ENCODE measurements around the gene PBXIP1.

PBXIP1 gene

DNA sequence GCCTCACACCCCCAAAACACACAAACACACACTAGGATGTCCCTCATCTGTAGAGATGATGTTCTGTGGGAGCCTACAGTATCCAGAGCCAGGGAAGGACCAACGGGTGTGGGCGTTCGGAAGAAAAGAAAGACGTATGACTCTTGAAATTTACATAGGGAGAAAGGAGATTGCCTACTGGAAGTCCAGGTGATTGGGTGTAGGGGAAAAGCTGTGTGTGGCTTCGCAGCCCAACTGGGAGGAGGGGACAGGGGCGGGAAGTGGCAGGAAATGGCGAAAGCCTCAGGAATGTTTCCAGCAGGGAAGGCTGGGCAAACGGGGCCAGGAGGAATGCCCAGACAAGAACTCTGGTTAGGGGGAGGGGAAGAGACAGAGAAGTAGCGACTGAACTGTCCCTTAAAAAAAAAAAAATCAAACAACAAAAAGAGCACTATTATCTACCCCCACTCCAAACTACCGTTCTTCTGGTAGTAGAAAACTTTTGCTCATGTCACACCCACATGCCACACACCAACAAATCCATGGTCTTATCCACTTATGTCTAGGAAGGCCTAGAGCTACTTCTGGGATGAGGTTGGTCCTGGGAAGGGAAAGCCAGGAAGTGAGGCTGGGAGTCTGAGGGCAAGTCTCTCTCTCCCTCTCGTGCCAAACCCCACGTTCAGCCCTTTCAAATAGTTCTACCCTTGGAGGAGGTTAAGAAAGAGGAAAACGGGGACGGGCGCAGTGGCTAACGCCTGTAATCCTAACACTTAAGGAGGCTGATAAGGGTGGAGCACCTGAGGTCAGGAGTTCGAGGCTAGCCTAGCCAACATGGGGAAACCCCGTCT lies 16.8 kb upstream of the PBXIP1 start:
- no peak for DNase-seq (ENCODE audit: low read depth in 3 of 3)

DNA sequence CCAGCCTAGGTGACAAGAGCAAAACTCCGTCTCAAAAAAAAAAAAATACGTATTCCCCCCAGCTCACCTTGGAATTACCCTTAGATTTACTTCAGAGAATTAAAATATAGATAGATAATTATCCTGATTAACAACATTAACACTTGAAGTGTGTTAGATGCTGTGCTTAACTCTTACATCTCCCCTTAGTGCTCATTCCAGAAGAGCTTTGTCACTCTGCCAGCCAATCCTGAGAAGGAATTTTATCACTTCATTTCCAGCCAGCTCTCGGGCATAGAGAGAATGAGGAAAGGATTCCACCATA lies 16.3 kb upstream of the PBXIP1 start:
- DNase-seq (ENCODE audit: low read depth in 3 of 3), result no peak

DNA sequence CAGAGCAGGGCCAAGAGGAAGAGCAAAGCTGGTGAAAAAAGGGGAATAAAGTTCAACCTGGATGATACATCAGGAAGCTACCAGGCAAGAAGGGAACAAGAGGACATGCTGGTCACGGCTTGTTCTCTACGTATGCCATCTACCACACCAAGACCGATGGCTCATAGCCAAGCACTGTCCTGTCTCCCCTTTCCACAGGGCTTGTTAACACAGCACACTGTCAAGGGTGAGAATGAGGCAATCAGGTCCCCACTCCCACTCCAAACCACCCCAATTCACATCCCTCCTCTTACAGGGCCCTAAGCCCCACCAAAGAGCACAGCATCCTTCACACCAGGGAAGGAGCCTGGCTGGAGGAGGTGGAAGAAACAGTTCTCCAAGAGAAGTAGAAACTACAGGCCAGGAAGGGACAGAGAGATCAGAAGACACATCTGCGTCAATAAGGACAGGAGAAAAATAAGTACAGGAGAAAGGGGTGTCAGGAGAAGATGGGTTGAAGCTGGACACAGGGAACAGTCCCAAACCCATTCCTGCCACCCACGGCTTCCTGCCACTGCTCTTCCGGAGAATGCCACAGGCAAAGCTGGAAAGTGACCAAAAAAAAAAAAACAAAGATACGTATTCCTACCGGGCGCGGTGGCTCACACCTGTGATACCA lies 15.6 kb upstream of the PBXIP1 start:
- DNase-seq (ENCODE audit: low read depth in 3 of 3), result no peak

DNA sequence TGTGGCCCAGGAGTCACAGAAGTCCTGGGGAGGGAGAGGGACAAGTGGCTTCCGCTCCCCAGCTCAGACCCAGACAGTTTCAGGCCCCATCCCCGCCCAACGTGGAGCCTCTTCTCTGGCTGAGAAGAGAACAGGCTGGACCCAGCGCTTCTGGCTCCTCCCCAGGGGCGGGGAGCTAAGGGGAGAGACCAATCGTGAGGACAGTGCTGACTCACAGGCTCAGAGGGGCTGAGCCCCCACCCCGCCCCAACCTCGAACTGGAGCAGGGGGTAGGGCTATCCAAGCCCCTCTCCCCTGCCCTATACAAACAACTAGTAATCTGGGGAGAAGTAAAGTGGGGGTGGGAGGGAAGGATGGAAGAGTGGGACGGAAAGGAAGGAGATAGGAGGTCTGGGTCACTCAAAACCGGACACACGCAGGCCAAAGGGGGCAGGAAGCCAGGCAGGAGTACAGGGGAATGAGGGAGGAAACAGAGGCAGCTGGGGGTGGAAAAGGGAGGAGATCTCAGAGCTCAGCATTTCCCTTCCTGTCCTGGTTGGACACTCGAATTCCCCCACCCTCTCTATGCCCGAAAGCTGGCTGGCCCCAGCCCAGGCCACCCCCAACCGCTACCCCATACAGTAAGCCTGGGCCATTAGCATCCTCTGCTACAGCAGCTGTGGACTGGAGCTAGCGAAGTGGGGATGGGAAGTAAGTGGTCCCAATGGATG lies 14.9 kb upstream of the PBXIP1 start, which contains the start of gene SHC1:
SHC1 (minus strand) TSS at position 117 of the 710 bp plus-strand sequence. CDS start 221 bp downstream, outside the sequence.
- DNase-seq (ENCODE audit: low read depth in 3 of 3), result no peak

DNA sequence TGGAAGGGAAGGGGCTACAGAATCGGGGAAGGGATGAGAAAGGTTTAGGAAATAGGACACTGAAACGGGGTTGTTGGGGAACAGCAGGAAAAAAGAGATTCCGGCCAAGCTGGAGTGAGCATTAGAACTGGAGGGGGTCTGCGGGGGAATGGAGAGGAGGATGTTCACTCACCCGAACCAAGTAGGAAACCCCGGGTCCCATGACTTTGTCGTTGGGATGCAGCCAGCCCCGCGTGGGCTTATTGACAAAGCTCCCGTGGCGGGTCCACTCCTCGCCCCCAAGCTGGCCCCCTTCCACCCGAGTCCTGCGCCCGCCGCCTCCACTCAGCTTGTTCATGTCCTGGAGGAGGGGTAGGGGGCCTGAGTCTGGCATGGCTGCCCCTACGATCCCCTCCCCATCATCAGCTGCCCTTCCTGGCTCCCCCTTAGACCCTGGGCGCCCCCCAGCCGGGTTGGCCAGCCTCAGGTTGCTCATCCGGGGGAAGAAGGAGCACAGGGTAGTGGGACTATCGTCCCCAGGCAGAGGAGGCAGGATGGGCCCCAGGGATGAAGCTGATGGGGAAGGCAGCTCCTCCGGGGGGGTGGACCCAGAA lies 14.1 kb upstream of the PBXIP1 start:
- DNase-seq (ENCODE audit: low read depth in 3 of 3), result no peak

DNA sequence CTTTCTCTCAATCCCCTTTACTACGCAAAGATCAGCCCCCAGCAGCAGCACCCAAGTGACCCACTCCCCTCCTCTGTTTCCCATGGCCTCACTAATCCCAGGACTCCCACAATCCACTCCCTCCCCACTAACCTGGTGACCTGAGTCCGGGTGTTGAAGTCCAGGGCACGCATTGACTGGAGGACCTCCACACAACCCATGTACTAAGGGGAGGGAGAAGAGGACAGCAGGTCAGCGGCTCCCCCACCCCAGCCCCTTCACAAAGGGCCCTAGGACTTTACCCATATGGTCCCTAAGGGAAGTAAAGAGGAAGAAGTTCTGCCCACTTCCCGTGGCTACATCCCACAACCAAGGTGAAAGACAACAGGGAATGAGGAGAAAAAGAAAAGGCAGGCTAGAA lies 13.3 kb upstream of the PBXIP1 start:
- DNase-seq (ENCODE audit: low read depth in 3 of 3), result no peak

DNA sequence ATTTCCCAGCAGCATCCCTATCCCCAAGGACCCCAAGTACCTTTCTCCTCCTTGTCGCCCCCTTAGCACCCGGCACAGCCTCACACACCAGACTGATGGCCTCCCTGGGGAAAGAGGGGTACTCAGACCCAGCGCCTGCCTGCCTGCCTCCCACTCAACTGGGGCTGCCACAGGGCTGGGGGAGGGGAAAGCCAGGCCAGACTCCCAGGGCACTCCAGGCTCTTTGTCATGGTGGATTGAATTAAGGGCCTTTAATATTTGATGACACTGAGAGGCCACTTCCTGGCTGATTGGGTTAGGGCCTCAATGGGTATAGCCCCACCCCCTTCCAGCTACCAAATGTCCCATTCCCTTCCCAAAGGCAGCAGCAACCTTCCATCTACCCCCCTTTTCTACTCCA lies 12.8 kb upstream of the PBXIP1 start:
- DNase-seq (ENCODE audit: low read depth in 3 of 3), result no peak

DNA sequence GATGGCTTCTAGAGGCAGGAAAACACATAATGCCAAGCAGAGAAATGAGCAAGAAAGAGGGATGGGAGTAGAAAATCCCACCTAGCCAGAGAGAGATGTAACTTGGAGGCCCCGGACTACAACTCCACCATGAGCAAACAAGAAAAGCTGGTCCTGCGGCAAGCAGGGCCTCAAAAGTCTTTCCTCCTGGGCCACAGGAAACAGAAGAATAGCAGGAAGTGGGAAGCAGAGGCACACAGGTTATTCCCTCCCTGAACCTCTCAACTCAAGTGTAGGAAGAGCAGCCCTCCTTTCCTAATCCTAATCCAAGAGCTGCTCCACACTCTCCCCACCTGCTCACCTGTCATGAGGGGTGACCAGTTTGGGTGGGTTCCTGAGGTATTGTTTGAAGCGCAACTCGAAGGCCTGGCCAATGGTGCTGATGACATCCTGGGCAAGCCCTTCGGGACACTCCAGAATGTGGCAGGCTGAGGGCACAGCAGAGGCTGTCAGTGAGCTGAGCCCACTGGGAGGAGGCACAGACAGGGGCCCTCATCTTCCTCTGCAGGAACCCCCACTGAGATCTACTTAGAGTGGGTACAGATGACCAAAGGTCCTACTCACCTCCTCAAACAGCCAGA lies 11.5 kb upstream of the PBXIP1 start:
- no peak for DNase-seq (ENCODE audit: low read depth in 3 of 3)

DNA sequence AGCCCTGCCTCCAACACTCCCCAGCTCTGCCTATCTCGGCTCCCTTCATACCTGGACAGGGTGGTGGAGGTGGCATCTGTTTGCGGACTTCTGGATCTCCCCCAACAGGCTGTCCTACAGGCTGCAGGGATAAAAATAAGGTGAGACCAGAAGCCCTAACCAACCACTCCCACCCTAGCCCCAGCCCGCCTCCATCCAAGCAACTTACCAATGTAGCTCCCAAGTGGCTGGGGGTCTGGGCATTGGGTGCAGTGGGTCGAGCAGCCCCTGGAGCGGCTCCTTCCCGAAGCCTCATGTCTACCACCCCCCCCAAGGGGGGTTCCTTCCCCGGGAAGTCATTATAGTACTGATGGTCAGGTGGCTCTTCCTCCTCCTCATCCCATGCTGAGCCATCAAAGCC lies 10.2 kb upstream of the PBXIP1 start:
- no peak for DNase-seq (ENCODE audit: low read depth in 3 of 3)

DNA sequence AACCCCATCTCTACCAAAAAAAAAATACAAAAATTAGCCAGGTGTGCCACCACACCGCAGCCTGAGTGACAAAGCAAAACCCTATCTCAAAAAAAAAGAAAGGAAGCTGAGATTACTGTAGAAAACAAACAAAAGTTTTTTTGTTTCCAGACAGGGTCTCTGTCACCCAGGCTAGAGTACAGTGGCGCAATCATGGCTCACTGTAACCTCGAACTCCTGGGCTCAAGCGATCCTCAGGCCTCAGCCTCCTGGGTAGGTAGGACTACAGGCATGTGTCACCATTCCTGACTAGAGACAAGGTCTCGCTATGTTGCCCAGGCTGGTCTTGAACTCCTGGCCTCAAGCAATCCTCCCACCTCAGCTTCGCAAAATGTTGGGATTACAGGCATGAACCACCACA lies 8.5 kb upstream of the PBXIP1 start:
- no peak for DNase-seq (ENCODE audit: low read depth in 3 of 3)

DNA sequence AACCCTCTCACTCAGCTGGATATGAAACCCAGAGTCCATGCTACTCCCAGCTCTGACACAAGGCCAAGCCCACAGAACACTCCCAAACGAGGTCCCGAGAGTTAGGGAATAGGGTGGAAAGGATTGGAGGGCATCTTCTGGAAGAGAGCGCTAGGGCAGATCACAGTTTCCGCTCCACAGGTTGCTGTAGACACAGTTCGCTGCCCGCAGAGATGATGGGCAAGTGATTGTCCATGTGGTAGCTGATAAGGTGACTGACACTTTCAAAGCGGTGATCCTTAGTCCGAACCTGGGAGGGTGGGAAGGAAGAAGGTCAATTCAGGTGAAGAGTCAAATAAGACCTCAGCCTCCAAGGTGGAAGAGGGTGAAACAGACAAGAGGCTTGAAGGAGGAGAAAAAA lies 7.7 kb upstream of the PBXIP1 start:
- DNase-seq (ENCODE audit: low read depth in 3 of 3), result no peak

DNA sequence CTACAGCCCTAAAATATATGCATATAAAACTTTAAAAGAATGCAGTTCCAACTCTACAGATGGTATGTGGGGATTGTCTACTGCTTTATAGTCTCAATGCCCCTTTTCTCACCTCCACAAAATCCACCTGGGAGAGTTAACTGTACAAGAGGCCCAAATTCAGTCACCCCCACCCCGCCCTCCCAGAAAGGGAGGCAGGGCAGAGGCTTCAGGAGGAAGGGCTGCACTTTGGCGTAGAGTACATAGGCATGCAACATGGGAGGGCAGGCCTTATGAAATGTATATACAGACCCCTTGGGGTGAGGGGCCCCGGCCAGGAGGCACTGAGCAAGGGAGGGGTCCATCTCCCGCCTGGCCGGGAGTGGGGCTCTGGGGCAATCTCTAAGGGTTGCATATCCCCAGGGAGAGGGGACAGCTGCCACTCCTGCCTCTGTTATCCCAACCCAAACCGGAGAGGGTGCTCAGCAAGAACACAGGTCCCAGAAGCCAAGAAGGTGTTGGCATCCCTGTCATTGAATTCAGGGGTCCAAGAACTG lies 7.0 kb upstream of the PBXIP1 start:
- DNase-seq (ENCODE audit: low read depth in 3 of 3), result no peak

DNA sequence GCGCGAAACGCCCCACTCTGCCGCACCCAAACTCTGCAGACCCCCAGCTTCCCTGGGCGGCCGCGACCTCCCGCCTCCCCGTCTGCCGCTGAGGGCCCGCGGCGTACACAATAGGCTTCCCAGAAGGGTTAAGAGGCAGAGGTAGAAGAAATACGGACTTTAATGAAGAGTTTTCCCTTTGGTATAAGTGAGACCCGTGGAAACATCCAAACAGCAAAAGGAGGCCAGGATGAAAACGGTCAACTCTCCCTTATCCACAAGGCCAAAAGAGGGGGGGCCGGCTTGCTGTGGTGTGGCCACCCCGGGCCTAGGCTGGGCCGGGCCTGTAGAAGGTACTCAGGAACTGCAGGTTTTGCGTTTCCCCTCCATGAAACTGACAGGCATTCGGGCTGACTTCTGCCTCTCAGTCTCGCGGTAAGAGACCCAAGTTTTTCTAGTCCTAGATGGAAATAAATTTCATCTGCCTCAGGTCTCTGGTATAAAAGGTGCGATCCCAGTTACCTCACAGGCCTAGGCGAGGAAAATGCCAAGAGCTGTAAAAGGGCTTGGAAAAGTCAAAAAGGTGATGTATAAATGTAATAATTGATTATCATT lies 6.4 kb upstream of the PBXIP1 start:
- no peak for DNase-seq (ENCODE audit: low read depth in 3 of 3)

DNA sequence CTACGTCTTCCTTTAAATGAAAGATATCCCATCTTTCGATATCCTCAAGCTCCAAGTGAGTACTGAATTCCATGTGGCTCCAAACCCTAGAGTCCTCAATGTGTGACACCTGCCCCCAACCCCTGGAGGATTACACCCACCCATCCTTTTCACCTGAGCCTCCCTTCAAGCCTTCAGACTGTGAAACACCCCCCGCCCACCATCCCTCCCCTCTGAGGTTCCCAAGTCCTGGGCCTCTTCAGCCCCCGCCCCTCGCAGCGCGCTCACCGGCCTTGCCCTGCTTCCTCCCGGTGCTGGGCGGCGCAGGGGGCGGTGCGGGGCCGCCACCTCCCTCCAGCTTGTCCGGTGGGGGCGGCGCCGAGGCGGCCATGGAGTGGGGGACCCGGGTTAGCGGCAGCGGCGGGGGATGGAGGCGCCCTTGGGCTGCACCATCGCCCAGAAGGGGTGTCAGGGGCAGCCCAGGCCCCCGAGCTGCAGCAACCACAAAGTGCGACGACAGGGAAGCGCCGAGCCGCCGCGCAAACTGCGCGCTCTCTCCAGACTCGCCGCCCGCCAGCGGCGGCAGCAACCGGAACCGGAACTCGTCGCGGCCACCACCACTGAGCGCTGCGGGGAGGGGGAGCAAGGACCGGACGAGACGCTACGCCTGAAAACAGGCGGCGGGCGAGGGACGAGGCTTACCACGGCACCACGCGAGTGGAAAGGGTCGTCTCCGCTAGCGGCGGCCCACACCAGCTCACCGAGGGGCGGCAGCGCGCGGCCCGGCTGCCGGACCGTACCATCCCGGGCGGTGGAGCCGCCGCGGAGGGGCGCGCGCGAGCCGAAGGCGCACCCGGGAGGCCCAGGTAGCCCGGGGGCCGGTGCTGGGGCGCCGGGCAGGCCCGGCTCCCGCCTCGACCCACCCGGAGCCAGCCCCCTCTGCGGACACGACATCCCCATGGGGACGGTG lies 5.6 kb upstream of the PBXIP1 start, which contains the start of gene PYGO2:
PYGO2 (minus strand) TSS at position 576 of the 949 bp plus-strand sequence; CDS start at position 370, 206 bp downstream.
- peak; percentile 61 to 78 (median 67) for DNase-seq (ENCODE audit: low read depth in 3 of 3)

DNA sequence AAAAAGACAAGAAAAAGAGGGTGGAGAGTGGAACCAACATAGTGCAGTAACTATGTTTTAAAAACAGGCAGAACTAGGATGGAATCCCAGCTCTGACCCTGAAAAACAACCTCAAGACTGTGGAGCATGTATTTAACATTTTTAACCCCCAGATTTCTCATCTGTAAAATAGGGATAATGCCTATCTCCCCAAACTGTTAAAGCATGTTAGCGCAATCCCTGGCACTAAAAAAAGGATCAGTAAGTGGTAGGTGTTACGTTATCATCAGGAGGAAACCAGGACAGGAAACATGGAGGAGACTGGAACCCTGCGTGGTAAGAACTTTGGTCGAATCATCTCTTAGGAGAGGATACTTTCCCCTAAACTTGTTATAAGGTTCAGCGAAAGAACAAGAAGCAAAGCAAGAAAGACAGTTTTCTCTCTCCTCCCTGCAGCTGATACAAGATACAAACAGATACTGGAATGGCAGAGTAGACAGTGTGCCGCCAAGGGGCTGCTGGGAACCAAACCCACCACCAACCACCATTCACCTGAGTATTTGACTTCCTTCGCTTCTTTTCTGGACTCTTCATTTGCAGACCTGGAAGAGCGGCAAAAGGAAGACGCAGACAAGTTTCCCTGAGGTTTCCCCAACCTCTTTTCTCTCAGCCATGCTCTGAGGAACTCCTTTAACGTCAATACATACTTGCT lies 4.7 kb upstream of the PBXIP1 start:
- no peak for DNase-seq (ENCODE audit: low read depth in 3 of 3)

DNA sequence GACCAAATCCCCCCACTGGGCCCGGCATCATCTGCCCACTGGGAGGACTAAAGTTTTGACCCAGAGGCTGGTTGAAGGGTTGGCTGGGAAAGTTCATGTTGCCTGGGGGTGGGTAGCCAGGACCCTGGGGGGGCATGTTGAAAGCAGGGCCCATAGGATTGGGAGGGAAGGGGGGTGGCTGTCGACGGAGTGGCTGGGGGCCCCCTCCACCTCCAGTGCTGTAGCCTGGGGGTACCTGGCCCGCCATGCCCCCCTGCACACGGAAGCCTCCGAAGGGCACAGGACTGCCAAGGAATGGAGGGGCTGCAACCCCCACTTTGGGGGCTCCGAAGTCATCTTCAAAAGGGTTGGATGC lies 3.5 kb upstream of the PBXIP1 start:
- no peak for DNase-seq (ENCODE audit: low read depth in 3 of 3)

DNA sequence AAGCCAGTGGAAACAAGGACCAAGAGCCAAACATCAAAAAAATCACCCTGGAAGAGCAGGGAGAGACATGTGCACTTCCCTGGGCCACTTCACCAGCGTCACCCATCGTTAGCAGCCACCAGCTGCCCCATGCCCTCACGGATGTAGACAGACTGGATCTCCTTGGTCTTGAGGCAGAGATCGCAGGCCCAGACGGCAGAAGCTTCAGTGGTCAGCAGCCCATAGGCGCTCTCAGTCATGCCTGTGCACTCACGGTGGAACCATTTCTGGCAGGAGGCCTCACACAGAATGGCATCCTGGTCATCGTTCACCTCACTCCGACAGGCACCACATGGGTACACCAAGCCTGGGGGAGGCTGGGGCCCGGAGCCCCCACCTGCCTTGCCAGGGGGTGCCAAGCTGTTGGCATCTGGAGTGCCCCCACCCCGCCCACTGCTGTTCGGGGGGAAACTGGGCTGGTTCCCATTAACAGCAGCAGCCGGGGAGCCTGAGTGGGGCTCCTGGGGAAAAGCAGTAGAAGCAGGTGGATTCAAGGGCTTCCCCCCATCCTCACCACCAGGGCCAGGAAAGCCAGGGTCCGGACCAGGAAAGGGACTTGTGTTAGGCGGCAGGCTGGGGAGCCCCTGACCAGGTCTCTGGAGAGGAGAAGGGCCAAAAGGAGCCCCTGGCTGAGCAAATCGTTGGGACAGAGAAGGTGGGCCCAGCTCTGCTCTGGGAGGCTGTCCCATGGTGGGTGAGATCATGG lies 3.0 kb upstream of the PBXIP1 start:
- DNase-seq (ENCODE audit: low read depth in 3 of 3), result no peak

DNA sequence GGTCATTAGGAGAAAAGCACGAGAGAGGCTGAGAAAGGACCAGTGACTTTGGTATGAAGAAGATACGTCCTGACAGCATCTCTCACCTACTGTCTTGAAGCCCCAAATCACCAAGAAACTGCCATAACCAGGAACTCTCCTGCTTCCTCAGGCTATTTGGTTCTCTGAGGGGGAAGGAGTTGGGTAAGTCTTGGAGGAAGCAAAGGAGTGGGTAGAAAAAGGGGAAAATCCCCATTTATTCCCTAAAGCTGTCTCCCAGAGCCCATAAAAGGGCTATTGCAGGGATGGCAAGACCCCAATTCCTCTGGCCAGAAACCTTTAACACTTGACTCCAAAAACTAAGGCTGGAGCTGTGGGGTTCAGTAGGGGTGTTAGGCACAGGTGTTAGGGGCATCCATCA lies 2.1 kb upstream of the PBXIP1 start:
- no peak for DNase-seq (ENCODE audit: low read depth in 3 of 3)
